Measurements from ENCODE around the gene BCL2L1.
A peak's percentile ranks its signal among the peaks of the same experiment; 100 is the strongest.
"Not testable (repeated sequence)": the region's sequence is repeated elsewhere in the genome, so short reads cannot be mapped to it uniquely, and the experiment has no call there.

Gene BCL2L1

DNA sequence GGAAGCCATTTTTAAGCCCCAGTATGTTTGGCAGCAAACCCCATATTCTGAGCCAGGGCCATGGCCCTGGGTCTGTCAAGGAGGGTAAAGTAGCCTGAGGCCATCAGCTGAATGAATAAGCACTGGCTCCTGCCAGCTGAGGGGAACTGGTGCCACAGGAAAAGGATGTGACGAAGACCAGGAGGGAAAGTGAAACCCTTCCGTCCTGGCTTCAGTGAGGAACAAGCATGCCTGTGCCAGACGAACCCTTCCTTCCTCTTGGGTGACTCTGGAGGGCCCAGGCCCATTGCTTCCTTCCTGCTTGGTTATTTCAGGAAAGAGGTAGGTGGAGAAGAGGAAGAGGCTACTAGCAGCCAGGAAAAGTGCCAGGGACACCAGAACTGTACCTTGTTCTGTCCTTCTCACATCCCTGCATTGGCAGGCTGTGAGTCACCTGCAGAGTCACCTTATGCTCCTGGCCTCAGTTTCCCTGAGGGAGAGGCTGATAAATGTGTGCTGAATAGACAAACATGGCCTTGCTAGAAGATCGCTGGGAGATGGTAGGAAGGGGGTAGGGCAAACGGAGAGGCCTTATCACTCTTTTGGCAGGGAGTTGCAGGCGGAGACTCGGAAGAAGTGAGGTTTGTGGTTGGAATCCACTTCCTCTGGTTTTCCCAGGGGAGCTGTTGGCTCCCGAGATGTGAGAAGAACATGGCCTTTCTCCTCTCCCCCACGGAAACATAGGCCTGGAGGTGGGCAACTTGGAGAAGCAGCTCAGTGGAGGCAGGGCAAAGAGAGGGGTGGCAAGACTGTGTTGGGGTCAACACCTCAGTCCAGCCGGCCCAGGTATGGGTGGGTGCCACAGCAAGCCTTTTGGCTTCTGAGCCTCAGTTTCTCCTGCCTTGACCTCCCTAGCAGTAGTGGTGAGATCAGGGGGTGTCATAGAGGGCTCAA is 47.5 kb downstream of the BCL2L1 start:
- peak; percentile 45 for DNase-seq (ENCODE audit: low read depth)

DNA sequence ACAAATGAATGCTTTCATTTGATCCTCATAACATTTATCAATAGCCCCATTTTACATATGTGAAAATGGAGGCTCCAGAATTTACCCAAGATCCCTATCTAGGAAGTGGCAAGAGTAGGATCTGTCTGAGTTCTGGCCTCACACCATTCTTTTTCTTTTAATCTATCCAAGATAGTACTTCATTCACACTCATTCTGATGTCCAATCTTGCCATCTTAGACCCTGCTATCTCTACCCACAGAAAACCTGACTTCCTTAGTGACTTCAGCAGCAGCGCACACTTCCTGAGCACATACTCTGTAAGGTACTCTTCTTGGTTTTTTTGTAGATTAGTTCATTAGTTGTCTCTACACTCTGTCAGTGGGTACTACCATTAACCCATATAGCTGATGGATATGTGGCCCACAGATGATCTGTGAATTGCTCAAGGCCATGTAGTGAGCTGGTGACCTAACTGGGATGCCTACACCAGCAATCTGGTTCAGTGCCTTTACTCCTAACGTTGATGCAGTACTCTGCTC is 48.7 kb downstream of the BCL2L1 start:
- DNase-seq (ENCODE audit: low read depth), result no peak

GRCh38 chr20:31673435-31673834 is 49.2 kb downstream of the BCL2L1 start:
- no peak for DNase-seq (ENCODE audit: low read depth)

GRCh38 chr20:31671324-31671723 is 51.3 kb downstream of the BCL2L1 start:
- DNase-seq (ENCODE audit: low read depth), result no peak

DNA sequence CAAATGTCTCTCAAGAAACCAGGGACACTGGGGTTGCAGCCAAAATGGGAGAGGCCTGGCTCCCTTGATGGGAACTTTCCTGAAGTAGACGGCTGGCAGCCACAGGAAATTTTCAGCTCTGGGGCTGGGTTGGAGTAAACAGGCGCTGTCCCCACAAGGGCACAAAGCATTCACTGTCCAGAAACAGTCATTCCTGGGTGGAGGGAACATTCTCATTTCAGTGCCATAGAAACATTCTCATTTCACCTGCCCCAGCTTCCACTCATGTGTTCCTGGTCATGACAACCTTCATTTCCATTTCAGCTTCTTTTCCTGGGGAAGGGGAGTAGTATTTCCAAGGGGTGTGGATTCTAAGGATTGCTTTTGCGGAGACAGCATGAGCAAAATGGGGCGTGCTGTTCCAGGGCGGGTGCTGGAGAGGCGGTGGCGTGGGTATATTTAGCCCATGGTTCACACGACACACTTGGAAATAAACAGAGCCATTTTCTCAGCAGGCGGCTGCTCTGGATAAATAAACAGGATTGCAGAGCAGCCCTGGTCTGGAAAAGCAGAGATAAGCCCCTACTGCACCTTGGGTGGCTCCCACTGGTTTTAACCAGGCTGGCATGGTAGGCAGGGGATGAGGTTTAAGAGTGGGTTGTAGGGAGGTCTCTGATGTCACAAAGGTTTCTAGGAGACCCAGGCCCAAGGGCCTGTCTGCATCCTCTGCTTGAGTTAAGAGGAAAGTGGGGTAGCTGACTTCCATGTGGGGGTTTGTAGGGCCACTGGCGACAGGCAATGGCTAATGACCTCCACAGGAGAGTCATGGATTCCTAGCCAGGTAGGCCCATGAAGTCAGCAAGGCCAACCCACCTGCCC is 52.1 kb downstream of the BCL2L1 start:
- no peak for DNase-seq (ENCODE audit: low read depth)

DNA sequence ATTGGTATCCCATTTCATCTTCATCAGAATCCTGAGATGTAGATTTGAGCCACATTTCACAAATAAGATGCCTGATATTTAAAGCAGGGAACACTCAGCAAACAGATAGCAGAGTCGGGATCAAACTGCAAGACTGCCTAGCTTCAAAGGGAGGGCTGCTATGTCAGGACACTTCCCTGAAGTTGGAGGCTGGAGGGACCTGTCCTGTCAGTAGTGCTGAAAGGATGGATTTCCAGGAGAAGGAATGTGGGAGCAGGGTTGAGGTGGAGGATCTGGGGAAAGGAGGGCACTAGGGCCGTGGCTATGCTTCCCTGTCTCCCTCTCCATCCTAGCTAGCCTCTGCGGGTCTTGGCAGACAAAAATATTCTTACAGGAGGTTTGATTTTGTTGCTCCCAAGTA is 52.8 kb downstream of the BCL2L1 start:
- DNase-seq (ENCODE audit: low read depth), result no peak

GRCh38 chr20:31668944-31669343 is 53.7 kb downstream of the BCL2L1 start:
- DNase-seq (ENCODE audit: low read depth), result not testable (repeated sequence)

DNA sequence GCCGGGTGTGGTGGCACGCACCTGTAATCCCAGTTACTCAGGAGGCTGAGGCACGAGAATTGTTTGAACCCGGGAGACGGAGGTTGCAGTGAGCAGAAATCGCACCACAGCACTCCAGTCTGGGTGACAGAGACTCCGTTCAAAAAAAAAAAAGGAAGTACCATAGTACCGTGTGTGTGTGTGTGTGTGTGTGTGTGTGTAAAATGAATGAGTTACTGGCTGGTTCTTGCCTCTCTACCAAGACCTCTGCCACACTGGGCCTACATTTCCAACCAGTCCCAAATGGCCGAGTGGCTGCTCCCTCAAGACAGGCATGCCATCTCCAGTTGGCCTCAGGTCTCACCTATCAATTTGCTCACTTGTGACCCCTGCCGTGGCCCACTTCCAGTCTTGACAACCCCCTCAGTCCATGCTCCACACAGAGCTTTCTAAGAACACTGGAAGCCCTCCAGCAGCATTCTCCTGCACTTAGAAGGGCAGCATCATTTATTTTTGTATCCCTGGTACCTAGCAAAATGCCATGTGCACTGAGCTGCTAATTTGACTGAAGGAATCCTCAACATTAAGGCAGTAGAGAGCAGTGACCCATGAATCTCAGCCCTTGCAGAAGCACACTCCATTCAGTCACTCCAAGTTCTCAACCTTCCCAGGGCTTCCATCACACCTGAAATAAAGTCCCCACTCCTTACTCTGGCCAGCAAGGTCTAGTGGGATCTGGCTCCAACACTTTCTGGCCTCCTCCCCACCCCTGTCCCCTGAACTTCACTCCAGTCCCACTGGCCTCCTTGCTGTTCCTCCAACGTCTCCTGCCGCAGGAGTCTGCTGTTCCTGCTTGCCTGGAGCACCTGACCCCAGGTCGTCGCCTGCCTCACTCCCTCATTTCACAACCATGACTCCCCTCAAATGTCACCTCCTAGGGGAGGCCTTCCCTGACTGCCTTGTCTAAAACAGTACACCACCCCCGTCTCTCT is 55.1 kb downstream of the BCL2L1 start:
- DNase-seq (ENCODE audit: low read depth), result no peak

DNA sequence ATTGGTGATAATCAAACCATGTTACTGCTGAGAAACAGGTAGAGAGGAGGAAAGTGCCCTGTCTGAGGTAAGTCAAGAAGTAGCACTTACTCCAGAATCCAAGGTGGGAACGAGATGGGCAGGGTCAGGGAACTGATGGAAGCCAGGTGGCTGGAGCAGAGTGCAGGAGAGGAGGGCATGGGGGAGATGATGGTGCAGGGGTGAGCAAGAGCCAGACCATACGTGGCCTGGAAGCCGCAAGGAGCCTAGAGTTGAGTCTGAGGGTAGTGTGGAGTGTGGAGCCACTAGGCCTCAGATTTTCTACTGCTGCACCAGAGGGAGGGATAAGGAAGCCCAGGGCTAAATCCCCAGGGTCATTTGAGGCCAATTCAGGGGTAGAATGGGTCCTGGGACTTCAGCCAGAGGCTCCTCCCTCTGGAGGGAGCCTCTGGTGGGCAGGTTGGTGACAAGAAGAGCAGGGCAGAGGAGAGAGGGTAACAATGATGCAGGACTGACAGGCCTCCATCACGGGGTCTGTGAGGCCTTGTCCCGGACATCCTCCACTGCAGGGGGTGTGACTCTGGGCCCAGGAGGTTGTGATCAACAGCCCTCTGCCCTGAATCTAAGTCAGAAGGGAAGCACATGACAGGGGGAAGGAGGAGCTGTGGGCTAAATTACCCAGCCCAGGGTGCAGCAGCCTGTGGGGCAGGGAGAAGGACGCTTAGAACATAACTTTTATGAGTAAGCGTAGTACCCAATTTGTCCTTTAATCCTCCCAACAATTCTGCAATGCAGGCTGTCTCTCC is 56.2 kb downstream of the BCL2L1 start:
- no peak for DNase-seq (ENCODE audit: low read depth)

- DNase-seq (ENCODE audit: low read depth), result no peak
These were observed 56.9 kb downstream of the BCL2L1 start for GRCh38 chr20:31665753-31666152.

DNA sequence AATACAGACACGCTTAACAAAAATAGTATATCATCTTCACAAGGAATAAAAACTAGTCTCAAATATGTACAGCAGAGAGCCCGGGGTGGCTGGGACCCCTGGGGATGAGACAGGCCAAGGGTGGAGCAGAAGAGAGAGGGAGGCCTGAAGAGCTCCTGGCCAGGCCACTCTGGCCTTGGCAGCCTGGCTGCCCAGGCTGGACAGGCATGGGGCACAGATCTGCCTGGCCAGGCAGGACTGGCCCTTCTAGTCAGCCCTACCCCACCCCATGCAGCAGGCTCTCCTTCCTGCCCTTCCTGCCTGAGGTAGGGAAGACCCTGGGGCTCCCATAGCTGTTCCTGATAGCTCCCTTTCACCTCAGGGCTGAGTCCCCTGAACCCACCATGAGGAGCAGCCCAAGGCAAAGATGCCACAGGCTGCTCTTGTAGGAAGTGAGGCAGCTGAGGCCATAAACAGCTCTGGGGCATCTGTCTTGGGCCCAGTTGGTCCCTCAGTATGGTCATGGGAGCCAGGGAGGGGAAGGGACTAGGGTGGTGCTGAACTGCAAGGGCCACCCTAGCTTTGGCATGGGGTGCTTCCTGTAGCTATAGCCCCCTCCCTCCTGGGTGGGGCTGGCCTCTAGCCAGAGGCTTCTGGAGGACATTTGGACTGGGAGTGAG is 57.8 kb downstream of the BCL2L1 start:
- no peak for DNase-seq (ENCODE audit: low read depth)

- DNase-seq (ENCODE audit: low read depth), result no peak
These were observed 58.6 kb downstream of the BCL2L1 start for GRCh38 chr20:31663838-31664695.

DNA sequence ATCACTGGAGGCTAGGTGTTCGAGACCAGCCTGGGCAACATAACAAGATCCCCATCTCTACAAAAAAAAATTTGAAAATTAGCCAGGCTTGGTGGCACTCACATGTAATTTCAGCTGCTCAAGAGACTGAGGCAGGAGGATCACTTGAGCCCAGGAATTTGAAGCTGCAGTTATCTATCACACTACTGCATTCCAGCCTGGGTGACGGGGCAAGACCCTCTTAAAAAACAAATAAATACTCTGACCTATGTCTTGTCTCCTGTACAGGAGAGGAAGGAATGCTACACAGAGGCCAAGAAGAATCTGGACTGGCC is 59.2 kb downstream of the BCL2L1 start:
- no peak for DNase-seq (ENCODE audit: low read depth)

DNA sequence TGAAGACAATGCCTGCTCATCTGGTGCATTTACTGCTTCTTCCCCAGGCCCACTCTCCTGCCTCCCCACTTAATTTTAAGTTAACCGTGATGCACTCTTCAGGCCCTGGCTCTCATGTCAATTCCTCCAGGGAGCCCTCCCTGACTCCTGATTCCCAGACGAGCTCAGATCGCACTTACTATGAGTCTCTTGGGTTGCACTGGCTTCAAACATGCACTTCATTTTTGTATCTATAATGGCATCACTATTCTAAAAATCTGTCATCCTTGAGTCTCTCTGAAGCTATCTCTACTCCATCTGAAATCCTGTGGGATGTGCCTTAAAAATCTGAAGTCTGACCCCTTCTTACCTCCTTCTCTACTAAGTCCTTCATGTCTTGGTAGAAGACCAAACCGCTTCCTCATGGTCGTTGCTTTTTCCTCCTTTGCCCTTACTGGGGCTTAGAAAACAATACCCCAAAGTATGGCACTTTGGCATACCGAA is 60.3 kb downstream of the BCL2L1 start:
- no peak for DNase-seq (ENCODE audit: low read depth)

- DNase-seq (ENCODE audit: low read depth), result peak; percentile 72
These were observed 60.9 kb downstream of the BCL2L1 start for GRCh38 chr20:31661625-31662371.

- DNase-seq (ENCODE audit: low read depth), result no peak
These were observed 68.1 kb downstream of the BCL2L1 start for GRCh38 chr20:31654534-31654933.

DNA sequence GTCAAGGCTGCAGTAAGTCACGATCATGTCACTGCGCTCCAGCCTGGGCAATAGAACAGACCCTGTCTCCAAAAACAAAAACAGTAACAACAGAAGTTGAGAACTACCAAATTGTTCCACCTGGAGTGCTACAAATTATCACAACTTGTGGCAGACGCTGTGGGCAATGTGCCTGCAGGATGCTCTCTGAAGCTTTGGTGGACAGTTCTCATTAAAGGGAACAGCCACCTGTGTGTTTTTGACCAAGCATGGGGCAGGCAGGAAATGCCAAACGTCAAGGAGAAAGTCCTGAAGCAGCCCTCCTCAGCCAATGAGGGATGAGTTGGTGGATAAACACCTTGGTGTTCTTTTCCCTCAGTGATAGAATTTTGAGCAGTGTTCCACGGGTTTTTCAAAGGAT is 69.1 kb downstream of the BCL2L1 start:
- no peak for DNase-seq (ENCODE audit: low read depth)

DNA sequence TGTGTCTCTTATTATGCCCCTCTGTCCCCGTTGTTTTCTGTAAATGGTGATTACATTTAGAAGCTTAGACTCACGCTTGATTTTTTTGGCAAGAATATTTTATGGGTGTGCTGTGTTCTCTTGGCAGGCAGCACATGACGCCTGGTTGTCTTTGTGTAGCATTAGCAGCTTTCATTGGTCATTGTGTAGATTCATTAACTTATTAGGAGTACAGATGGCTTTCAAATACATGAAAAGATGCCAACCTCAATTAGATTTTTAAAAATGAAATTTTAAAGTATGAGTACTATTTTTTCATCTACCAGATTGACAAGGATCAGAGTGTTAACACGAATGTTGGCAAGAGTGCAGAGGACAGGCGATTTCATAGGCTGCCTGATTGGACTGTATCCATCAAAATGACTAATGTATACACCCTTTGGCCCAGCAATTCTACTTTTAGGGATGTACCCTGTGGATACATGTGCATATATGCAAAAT is 69.7 kb downstream of the BCL2L1 start:
- no peak for DNase-seq (ENCODE audit: low read depth)
